SKM-1 (cell line): ENCODE results near the gene XPNPEP3.
"Not testable (repeated sequence)": the region's sequence is repeated elsewhere in the genome, so short reads cannot be mapped to it uniquely, and the experiment has no call there.

Experiments used
- DNase-seq: peaks from one replicate; lab custom pipeline; 2025; ENCODE audit not compliant: unreplicated experiment; lab: John Stamatoyannopoulos, UW

Gene XPNPEP3

DNA sequence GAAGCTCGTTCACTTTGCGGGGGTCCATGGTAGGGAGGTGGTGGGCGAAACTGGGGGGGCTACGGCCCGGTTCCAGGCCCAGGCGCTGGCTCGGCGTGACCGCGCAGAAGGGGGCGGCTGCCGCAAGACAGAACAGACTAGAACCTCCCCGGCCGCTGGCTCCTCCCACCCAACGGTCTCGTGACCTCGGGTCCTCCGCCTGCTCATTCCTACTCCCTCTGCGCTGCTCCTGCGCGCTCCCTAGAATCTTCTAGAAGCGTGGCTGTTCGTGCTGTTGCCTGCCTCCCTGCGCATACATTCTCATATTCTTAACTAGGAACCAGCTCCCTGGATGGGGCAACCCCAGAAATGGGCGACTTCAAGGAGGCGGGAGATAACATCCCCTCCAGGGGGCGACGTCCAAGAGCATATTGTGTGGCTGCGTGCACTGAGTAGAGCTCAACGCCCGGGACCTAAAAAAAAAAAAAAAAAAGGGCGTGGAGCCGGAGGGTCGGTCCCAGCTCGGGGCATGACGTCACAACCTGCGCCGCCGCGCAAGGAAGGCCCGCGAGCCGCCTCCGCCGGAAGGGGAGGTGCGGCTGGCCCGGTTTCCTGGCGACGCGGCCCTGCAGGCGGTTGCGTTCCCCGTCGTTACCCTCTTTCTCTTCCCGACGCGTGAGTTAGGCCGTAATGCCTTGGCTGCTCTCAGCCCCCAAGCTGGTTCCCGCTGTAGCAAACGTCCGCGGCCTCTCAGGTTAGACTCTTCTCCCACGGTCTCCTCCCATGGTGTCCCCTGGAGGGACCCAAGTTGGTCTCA is at the start of gene XPNPEP3, which contains the start of gene ST13:
TSS of gene XPNPEP3 (plus strand) at position 636 of the 796 bp plus-strand sequence. CDS start at position 670, 34 bp downstream.
TSS of gene ST13 (minus strand) at position 127 of the 796 bp plus-strand sequence. CDS start at position 28, 99 bp downstream.
- peak; percentile 93 for DNase-seq

DNA sequence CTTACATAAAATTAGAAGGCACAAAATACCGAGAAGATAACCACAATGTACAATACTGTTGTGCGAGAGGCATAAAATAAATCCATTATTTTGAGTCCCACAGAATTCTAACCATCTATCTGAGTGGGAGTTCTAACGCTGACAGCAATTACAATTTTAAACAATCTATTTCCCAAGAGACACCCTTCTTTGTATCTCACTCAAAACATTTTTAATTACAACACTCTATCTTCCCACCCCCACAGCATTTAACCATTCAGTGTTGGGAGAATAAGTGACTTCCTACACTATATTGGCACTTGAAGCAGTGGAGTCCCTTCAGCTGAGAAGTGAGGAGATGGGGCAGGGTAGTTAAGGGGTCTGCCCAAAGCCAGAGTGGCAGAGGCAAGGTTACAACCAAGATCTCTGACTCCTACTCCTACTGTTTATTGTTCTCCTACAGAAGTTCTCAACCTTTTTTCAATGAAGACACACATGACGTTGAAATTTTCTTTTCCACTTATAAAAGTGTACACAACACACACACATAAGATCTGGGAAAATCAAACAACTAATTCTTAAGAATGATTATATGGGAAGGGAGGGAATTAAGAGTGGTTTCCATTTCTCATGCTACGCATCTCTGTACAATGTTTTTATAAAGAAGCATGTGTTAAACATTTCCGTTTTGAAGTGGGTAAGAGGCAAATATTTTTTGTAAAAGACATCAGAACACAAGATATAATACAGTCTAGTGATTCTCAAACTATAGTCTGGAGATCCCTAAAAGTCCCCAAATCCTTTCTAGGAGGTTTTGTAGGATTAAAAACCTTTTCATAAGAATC is 48.7 kb upstream of the XPNPEP3 start:
- no peak for DNase-seq

DNA sequence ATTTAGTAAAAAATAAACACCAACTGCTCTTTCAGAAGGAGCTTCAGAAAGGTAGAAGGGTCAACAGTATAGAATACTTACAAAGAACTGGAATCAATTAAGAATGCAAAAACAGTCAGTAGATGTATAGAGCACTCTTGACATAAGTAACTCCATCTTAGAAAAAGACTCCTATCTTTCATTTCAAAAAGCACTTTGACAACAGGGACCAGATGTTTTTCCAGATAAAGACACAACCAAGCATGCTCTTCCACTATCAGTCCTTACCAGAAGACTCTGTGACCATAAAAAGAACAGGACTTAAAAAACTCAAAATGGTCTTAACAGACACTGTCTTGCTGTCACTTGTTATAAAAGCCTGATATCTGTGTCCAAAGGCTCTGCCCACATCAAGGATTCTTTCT is 43.0 kb upstream of the XPNPEP3 start:
- no peak for DNase-seq

GRCh38 chr22:40817737-40818136 is 39.2 kb upstream of the XPNPEP3 start:
- no peak for DNase-seq

DNA sequence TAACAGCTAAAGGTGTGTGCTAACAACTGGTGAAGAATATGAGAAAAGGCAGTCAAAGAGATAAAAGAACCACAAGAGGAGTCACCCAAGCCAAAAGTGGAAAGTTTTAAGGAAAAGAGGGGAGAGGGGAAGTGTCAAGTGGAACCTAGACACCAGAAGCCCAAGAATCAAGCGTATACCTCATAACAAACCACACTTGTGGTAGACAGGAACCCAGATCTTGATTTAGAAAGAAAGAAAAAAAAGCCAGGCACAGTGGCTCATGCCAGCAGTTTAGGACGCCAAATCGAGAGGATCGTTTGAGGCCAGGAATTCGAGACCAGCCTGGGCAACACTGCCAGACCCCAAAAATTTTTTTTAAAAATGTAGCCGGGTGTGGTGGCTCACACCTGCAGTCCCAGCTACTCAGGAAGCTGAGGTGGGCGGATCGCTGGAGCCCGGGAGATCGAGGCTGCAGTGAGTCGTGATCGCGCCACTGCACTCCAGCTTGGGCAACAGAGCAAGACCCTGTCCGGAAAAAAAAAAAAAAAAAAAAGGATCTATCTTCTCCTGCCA is 38.7 kb upstream of the XPNPEP3 start:
- no peak for DNase-seq

DNA sequence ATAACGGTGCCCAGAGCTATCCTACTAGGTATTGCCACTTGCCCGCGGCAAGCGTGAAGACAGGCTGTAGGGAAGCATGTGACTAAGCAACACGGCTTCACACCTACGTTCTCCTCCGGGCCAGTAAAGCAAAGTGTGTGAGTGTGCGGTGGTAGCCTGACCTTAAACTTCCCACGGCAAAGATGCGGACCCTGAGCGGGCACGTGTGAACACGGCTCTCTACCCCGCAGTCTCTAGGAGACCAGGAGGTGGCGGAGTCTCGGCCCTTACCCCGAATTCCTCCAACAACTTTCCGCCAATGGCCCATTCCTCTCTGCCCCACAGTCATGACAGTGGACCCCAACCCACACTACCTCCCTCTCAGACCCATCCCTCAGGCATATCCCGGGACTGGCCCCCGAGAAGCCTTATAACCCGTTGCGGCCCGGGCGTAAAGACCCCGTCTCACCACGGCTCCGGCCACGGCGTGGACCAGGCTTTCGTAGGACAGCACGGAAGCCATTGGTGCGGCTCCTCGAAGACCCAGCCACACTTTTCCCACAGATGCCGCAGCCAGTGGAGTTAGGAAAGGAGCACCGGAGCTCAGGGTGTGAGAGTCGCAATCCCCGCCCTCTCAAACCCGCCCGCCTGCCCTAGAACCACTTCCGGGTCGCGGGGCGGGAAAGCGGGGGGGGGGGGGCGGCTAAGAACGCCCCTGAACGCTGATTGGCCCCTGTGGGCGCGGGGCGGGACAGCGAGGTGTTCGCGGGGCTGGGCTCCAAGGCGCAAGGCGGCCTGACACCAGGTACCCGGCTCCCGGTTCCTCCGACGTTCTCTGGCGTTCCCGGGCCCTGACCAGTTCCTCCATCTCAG is 38.0 kb upstream of the XPNPEP3 start, which contains the start of gene SLC25A17:
TSS of gene SLC25A17 (minus strand) at position 600 of the 852 bp plus-strand sequence. CDS start at position 502, 98 bp downstream.
- peak; percentile 66 for DNase-seq

GRCh38 chr22:40819599-40820140 is 37.3 kb upstream of the XPNPEP3 start:
- DNase-seq: no peak

DNA sequence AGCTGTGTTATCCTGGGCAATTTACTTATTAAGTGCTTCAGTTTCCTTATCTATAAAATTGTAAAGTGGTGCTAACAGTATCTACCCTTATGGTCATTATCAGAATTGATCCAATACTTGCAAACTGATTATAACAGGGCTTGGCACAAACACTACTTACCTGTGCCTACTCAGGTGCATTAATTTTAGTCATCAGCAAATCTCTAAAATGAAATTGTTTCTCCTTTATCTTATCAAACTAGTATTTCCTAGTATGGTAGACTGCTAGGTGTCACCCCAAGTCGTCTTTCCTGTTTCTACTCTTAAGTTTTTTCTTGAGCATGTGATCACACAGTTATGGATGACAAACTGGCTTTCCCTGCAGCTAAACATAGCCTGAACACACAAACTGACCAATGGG is 33.5 kb upstream of the XPNPEP3 start:
- DNase-seq: no peak

DNA sequence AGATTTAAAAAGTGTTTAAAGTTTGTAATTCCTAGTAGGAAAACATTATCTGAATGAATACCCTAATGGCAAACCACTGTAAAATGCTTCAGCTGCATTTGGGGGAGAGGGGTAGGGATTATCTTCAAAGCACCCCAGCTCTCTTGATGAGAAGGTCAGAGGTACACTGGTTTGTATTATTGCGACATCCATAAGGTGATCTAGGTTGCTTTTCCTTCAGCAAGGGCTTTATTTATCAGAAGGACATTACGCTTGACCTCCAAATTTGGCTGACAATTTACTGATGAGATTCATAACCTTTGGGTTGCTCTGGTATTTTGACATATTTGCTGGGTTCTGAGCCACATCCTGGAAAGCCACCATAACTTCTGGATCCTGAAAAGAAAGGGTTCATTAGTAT is 30.7 kb upstream of the XPNPEP3 start:
- not testable (repeated sequence) for DNase-seq

- DNase-seq: no peak
Measured at GRCh38 chr22:40826984-40827741, 29.8 kb upstream of the XPNPEP3 start.

GRCh38 chr22:40829131-40829530 is 27.8 kb upstream of the XPNPEP3 start:
- no peak for DNase-seq

GRCh38 chr22:40834619-40835018 is 22.3 kb upstream of the XPNPEP3 start:
- DNase-seq: no peak

DNA sequence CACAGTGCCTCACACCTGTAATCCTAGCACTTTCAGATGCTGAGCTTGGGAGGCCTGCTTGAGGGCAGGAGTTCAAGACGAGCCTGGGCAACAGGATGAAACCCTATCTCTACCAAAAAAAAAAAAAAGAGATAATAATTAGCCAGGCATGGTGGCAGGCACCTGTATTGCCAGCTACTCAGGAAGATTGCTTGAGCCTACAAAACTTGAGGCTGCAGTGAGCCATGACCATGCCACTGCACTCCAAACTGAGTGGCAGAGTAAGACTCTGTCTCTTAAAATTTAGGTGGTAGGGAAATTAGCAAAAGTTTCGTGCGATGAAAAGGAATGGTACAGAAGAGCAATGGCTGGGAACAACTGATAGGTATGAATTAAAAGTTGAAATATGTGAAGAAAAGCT is 18.5 kb upstream of the XPNPEP3 start:
- DNase-seq: no peak

DNA sequence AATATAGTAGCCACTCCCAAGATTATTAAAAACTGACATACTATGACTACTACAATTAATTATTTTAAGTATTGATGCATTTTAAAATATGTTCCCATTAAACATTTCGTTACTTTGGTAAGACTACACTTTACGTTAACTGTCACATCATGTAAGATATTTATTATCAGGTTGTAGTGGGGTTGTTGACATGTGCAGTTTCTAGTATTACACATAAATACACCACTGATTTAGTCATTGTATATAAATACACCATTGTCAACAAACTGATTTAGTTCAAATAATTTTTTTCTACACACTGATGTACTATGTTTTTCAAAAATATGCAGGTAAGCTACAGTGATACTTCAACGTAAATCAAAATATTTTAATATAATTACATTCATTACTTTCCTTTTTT is 12.0 kb upstream of the XPNPEP3 start:
- no peak for DNase-seq

DNA sequence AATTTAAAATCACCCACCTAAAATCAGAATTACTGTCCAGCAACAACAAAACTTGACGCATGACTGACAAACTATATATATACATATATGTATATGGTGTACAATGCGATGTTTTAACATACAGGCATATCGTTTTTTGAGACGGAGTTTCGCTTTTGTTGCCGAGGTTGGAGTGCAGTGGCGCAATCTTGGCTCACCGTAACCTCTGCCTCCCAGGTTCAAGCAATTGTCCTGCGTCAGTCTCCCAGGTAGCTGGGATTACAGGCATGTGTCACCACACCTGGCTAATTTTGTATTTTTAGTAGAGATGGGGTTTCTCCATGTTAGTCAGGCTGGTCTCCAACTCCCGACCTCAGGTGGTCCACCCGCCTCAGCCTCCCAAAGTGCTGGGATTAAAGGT is 11.1 kb upstream of the XPNPEP3 start:
- not testable (repeated sequence) for DNase-seq

DNA sequence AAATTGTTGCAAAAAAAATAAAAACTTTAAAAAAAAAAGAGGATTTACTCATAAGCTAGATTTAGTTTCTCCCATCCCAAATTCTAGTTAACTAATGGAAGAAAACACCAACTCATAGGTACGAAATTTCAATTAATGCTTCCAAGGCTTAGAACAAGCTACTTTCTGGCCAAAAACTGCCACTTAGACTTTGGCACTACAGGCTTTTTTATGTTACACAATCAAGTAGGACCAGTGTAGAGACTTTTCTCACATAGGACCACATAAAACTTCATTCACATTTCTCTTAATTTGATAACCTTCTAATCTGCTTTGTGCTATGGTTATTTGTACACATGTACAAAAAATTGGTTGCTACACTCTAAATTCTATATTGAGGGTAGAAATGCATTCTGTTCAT is 3.6 kb upstream of the XPNPEP3 start:
- DNase-seq: no peak

GRCh38 chr22:40853961-40854360 is 3.0 kb upstream of the XPNPEP3 start:
- no peak for DNase-seq

- DNase-seq: no peak
Measured at GRCh38 chr22:40855071-40855978, 1.6 kb upstream of the XPNPEP3 start.
